Cardiac fibroblast (primary cell): ENCODE results near the gene KLHL7.
"Not testable (repeated sequence)": the region's sequence is repeated elsewhere in the genome, so short reads cannot be mapped to it uniquely, and the experiment has no call there.

Experiments used
- DNase-seq, 2 donors: peaks; one replicate each; pipeline versions ENCODE4 v3.0.0 to v3.0.0-alpha.2; 2010; ENCODE audit warnings: low read depth in 2 of 2
- H3K4me3 ChIP-seq, 2 donors: replicated peaks in 1 of 2; 1 replicate in 1 of 2; 2 replicates in 1 of 2; pipeline ENCODE4 v1.5.1; 2011; ENCODE audit warnings: low read depth in 2 of 2, low read length in 2 of 2, mild to moderate bottlenecking in 2 of 2, moderate library complexity in 1 of 2
- CTCF ChIP-seq: IDR thresholded peaks from one replicate; pipeline ENCODE4 v1.5.1; 2011; ENCODE audit warnings: low read depth, mild to moderate bottlenecking, low read length, inconsistent platforms

KLHL7 gene

GRCh38 chr7:23218196-23218595 lies 112.6 kb downstream of the KLHL7 start:
- TF ChIP-seq CTCF = no peak
- no peak overlapping the region for H3K4me3 ChIP-seq
- DNase-seq = no peak

GRCh38 chr7:23220690-23221305 lies 115.2 kb downstream of the KLHL7 start:
- peak in 1 of 2 donors; percentile 24 for DNase-seq
- no peak overlapping the region for H3K4me3 ChIP-seq
- no peak for TF ChIP-seq CTCF

GRCh38 chr7:23222439-23223030 lies 117.0 kb downstream of the KLHL7 start:
- DNase-seq = no peak
- H3K4me3 ChIP-seq = no peak overlapping the region
- no peak for TF ChIP-seq CTCF

- H3K4me3 ChIP-seq, DNase-seq: not testable (repeated sequence)
These were observed 118.8 kb downstream of the KLHL7 start for GRCh38 chr7:23224364-23224763.

GRCh38 chr7:23226844-23227450 lies 121.4 kb downstream of the KLHL7 start:
- TF ChIP-seq CTCF = no peak
- no peak for DNase-seq
- no peak overlapping the region for H3K4me3 ChIP-seq
